ENCODE results near the gene KCNJ1. TPM values are rescaled to one million over a fixed set of nuclear protein-coding genes. Genes with fewer than 3 reads are reported as not detected.

Gene KCNJ1
- total RNA-seq, 6 experiments from 2014 or later, result not detected

- Mint-ChIP-seq H3K4me1 (ENCODE audit: low read depth) (peaks cover 56% of the 10 kb centered on the region), H3K9me3 (no peaks in the 10 kb centered on the region), H3K27me3 (ENCODE audit: insufficient read depth) (peaks cover 8% of the 10 kb centered on the region), H3K4me3 (no peak overlapping the region), H3K36me3 (ENCODE audit: low read depth) (no peaks in the 10 kb centered on the region), H3K27ac (no peak overlapping the region)
- TF ChIP-seq CTCF (IDR thresholded peaks at IDR 0.05), result no peak
- DNase-seq, result no peak
Measured at GRCh38 chr11:128900468-128900867, 33.4 kb upstream of the KCNJ1 start.

- H3K9me3 Mint-ChIP-seq, result no peaks in the 10 kb centered on the region
- no peak for DNase-seq
- H3K4me3 Mint-ChIP-seq, result no peak overlapping the region
- no peaks in the 10 kb centered on the region for H3K36me3 Mint-ChIP-seq (ENCODE audit: low read depth)
- H3K4me1 Mint-ChIP-seq (ENCODE audit: low read depth), result peaks cover 45% of the 10 kb centered on the region
- H3K27me3 Mint-ChIP-seq (ENCODE audit: insufficient read depth), result peaks cover 11% of the 10 kb centered on the region
- no peak overlapping the region for H3K27ac Mint-ChIP-seq
- no peak for TF ChIP-seq CTCF (IDR thresholded peaks at IDR 0.05)
Measured at GRCh38 chr11:128898580-128899344, 31.7 kb upstream of the KCNJ1 start.

GRCh38 chr11:128897826-128898225 is 30.7 kb upstream of the KCNJ1 start:
- TF ChIP-seq CTCF (IDR thresholded peaks at IDR 0.05), result no peak
- H3K9me3 Mint-ChIP-seq, result no peaks in the 10 kb centered on the region
- H3K27me3 Mint-ChIP-seq (ENCODE audit: insufficient read depth), result peaks cover 7% of the 10 kb centered on the region
- no peaks in the 10 kb centered on the region for H3K36me3 Mint-ChIP-seq (ENCODE audit: low read depth)
- H3K4me1 Mint-ChIP-seq (ENCODE audit: low read depth), result peaks cover 35% of the 10 kb centered on the region
- no peak for DNase-seq
- no peak overlapping the region for H3K4me3 Mint-ChIP-seq
- H3K27ac Mint-ChIP-seq, result no peak overlapping the region

GRCh38 chr11:128896356-128896755 is 29.3 kb upstream of the KCNJ1 start:
- no peak overlapping the region for H3K27ac Mint-ChIP-seq
- H3K4me3 Mint-ChIP-seq, result no peak overlapping the region
- H3K36me3 Mint-ChIP-seq (ENCODE audit: low read depth), result no peaks in the 10 kb centered on the region
- H3K9me3 Mint-ChIP-seq, result no peaks in the 10 kb centered on the region
- H3K27me3 Mint-ChIP-seq (ENCODE audit: insufficient read depth), result peaks cover 8% of the 10 kb centered on the region
- no peak for TF ChIP-seq CTCF (IDR thresholded peaks at IDR 0.05)
- DNase-seq, result no peak
- H3K4me1 Mint-ChIP-seq (ENCODE audit: low read depth), result peaks cover 21% of the 10 kb centered on the region

GRCh38 chr11:128895526-128895925 is 28.4 kb upstream of the KCNJ1 start:
- TF ChIP-seq CTCF (IDR thresholded peaks at IDR 0.05), result no peak
- Mint-ChIP-seq H3K9me3 (no peaks in the 10 kb centered on the region), H3K27ac (no peak overlapping the region), H3K36me3 (ENCODE audit: low read depth) (no peaks in the 10 kb centered on the region), H3K4me3 (no peak overlapping the region), H3K4me1 (ENCODE audit: low read depth) (peaks cover 17% of the 10 kb centered on the region), H3K27me3 (ENCODE audit: insufficient read depth) (peaks cover 8% of the 10 kb centered on the region)
- DNase-seq, result no peak

Data from HFFc6 (cell line).